ENCODE data around the gene PLEK. TPM values are rescaled to one million over a fixed set of nuclear protein-coding genes. Genes with fewer than 3 reads are reported as not detected.

Gene PLEK
- total RNA-seq, 1 donor from 2014 or later = not detected

DNA sequence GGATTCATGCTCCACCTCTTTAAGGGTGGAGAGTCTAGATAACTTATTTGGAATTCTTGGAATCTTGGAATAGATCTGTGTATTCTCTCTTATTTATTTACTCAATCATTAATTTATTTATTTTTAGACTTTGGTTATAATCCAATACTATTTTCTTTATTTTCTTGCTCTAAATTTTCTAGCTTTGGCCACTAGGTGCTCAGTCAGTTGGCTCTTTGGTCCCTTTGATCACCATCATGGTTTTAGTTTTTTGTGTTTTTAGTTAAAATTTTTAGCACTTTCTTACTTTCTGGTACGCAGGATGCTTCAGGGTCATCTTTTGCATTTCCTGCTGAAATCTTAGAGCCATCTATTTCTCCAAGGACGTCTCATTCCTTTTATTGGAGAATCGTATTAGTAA, 5.2 kb upstream of the PLEK start:
- Histone ChIP-seq H3K27me3 (ENCODE audit: control insufficient read depth, insufficient read depth, low read length) (no peaks in the 10 kb centered on the region), H3K4me3 (ENCODE audit: low read depth, low read length) (no peak overlapping the region), H3K36me3 (ENCODE audit: control insufficient read depth, insufficient read depth, low read length) (no peaks in the 10 kb centered on the region)
- no peak for DNase-seq (ENCODE audit: low read depth)
- TF ChIP-seq, protein P1, sequence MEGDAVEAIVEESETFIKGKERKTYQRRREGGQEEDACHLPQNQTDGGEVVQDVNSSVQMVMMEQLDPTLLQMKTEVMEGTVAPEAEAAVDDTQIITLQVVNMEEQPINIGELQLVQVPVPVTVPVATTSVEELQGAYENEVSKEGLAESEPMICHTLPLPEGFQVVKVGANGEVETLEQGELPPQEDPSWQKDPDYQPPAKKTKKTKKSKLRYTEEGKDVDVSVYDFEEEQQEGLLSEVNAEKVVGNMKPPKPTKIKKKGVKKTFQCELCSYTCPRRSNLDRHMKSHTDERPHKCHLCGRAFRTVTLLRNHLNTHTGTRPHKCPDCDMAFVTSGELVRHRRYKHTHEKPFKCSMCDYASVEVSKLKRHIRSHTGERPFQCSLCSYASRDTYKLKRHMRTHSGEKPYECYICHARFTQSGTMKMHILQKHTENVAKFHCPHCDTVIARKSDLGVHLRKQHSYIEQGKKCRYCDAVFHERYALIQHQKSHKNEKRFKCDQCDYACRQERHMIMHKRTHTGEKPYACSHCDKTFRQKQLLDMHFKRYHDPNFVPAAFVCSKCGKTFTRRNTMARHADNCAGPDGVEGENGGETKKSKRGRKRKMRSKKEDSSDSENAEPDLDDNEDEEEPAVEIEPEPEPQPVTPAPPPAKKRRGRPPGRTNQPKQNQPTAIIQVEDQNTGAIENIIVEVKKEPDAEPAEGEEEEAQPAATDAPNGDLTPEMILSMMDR (IDR thresholded peaks at IDR 0.05; ENCODE audit: insufficient read depth, low read length, poor library complexity, severe bottlenecking) = peak; percentile 4

DNA sequence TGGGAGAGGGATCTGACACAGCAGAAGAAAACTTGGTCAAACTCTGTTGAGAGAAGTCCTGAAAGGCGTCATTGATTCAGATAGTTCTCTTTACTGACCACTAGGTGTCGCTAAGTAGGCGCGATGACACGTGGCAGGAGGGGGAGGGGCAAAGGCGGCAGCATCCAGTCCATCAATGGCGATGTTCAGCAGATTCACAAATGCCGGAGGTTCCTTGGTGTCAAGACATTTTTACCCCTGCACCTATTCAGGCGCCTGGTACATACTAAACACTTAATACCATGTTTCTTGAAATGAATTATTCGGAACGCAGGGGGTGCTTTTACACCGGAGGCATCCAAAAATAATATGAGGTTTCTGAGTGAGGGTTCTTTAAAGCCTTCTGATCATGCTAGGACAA, 3.0 kb upstream of the PLEK start:
- no peak overlapping the region for H3K4me3 ChIP-seq (ENCODE audit: low read depth, low read length)
- TF ChIP-seq, protein P1 (IDR thresholded peaks at IDR 0.05; ENCODE audit: insufficient read depth, low read length, poor library complexity, severe bottlenecking) = peak; percentile 75
- H3K27me3 ChIP-seq (ENCODE audit: control insufficient read depth, insufficient read depth, low read length) = no peaks in the 10 kb centered on the region
- no peak for DNase-seq (ENCODE audit: low read depth)
- H3K36me3 ChIP-seq (ENCODE audit: control insufficient read depth, insufficient read depth, low read length) = no peaks in the 10 kb centered on the region

DNA sequence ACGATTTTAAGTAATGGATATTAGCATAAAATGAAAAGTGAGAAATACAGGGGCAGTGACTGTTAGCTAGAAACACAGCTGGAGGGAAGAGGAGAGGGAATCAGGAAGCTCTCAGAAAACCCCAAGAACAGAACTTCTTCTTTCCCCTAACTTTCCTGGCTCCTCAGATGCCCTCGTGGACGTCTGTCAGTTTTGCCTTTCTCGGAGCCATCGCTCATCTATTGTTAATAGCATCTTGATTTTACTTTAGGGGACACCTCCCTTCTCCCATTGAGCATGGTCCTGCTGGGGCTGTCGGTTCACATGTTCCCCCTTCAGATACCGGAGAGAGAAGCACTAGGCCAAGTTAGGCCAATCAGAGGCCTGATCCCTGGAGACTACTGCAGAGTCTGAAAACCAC, 2.3 kb upstream of the PLEK start:
- no peak overlapping the region for H3K4me3 ChIP-seq (ENCODE audit: low read depth, low read length)
- no peak for DNase-seq (ENCODE audit: low read depth)
- H3K27me3 ChIP-seq (ENCODE audit: control insufficient read depth, insufficient read depth, low read length) = no peaks in the 10 kb centered on the region
- no peaks in the 10 kb centered on the region for H3K36me3 ChIP-seq (ENCODE audit: control insufficient read depth, insufficient read depth, low read length)
- TF ChIP-seq, protein P1 (IDR thresholded peaks at IDR 0.05; ENCODE audit: insufficient read depth, low read length, poor library complexity, severe bottlenecking) = no peak

DNA sequence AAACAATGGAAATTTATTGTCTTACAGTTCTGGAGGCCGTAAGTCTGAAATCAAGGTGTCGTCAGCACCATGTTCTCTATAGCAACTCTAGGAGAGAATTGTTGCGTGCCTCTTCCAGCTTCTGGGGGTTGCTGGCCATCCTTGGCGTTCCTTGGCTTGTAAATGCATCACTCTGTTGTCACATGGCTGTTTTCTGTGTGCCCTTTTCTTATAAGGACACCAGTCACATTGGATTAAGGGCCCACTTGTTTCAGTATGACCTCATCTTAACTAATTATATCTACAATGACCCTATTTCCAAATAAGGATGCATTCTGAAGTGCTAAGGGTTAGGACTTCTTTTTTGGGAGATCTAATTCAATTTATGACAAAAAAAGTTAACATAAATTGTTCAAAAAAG, 1.4 kb upstream of the PLEK start:
- DNase-seq (ENCODE audit: low read depth) = no peak
- TF ChIP-seq, protein P1 (IDR thresholded peaks at IDR 0.05; ENCODE audit: insufficient read depth, low read length, poor library complexity, severe bottlenecking) = no peak
- H3K4me3 ChIP-seq (ENCODE audit: low read depth, low read length) = no peak overlapping the region
- H3K36me3 ChIP-seq (ENCODE audit: control insufficient read depth, insufficient read depth, low read length) = no peaks in the 10 kb centered on the region
- no peaks in the 10 kb centered on the region for H3K27me3 ChIP-seq (ENCODE audit: control insufficient read depth, insufficient read depth, low read length)

DNA sequence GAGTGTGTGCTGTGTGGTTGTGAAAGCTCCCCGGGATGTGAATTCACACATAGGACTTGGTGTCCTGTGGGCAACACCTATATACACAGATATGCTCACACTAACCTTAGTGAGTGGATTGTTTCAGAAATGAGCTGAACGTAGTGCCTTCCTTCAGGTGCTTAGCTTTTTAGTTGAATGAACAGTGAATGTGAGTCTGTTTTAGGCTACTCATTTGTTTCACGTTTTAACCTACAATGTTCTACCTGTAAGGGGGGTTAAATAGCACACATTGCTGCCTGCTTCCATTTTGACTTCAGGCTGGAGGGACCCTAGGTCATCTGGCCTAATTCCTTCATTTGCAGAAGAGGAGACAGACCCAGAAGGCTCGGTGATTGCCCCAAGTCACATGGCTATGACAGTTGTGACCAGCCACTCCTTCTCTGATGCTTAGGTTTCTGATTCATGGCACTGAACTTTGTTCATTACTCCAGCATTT, 1.0 kb downstream of the PLEK start:
- no peaks in the 10 kb centered on the region for H3K27me3 ChIP-seq (ENCODE audit: control insufficient read depth, insufficient read depth, low read length)
- TF ChIP-seq, protein P1 (IDR thresholded peaks at IDR 0.05; ENCODE audit: insufficient read depth, low read length, poor library complexity, severe bottlenecking) = no peak
- no peak overlapping the region for H3K4me3 ChIP-seq (ENCODE audit: low read depth, low read length)
- no peaks in the 10 kb centered on the region for H3K36me3 ChIP-seq (ENCODE audit: control insufficient read depth, insufficient read depth, low read length)
- no peak for DNase-seq (ENCODE audit: low read depth)

DNA sequence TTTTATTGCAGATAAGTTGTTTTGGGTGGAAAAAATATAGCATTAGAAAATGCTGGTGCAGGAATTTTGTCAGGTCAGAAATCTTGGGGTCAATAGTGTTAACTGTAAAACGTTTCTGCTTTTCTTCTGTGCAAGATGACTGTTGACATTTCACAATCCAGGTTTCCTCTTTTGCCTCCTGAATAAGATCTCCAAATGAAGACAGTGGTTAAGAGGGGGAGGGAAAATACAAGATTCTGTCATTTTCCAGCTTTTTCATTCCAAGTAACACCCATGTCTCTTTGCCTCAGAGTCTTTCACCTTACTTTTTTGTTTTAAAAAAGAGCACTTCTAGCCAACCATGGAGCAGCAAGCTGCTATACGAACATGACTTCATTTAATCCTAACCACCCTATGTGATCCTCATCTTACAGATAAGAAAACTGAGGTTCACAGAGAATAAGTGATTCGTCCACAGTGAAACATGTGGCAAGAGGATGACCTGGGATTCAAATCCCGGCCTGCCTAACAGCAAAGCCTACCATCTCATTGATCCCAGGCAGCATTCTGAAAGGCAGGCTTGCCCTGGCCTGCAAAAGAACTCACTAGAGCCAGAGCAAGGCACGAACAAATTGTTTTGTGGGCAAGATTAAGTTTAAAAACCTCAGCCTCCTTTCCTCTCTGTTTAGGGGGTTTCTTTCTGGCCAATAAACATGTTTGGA, 3.0 kb downstream of the PLEK start:
- Histone ChIP-seq H3K27me3 (ENCODE audit: control insufficient read depth, insufficient read depth, low read length) (no peaks in the 10 kb centered on the region), H3K4me3 (ENCODE audit: low read depth, low read length) (no peak overlapping the region), H3K36me3 (ENCODE audit: control insufficient read depth, insufficient read depth, low read length) (no peaks in the 10 kb centered on the region)
- TF ChIP-seq, protein P1 (IDR thresholded peaks at IDR 0.05; ENCODE audit: insufficient read depth, low read length, poor library complexity, severe bottlenecking) = no peak
- no peak for DNase-seq (ENCODE audit: low read depth)

Data from kidney epithelial cell (primary cell).